ENCODE data around the gene PARL. TPM values are rescaled to one million over a fixed set of nuclear protein-coding genes. Genes with fewer than 3 reads are reported as not detected.

Gene PARL
- total and polyA plus RNA-seq, 9 of the 15 experiments (the other 6 are each of a cell fraction or from before 2014, with no cell fraction given), result 39.5 to 82.4 (median 57.4) TPM

DNA sequence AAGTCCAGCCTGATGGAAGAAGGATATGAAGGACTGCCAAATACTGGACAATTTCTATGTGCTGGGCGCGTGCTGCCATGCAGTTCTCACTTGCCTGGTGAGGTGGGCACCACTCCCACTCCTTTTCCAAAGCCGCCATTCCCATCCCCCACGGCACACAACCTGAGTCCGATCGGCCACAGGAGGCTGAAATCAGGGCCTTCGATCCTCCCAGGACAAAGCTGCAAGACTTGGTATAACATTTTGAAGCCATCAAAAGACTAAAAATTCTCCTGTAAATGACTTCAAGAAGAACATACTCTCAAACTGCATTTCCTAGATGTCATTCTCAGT lies 56.2 kb downstream of the PARL start:
- FAIRE-seq (no peak), DNase-seq (ENCODE audit: extremely low read depth in 1 of 4, low spot score in 3 of 4) (no peak), ATAC-seq (no peak)
- no peaks in the 10 kb centered on the region for H3K79me2 ChIP-seq (ENCODE audit: control insufficient read depth, insufficient read depth, low read length)
- peaks cover 43% of the 10 kb centered on the region; the same call in 2 of the 3 replicates for H3K36me3 ChIP-seq (ENCODE audit: control insufficient read depth, insufficient read depth, low read length)
- WGBS (ENCODE audit: insufficient coverage, low coverage, missing lambda C conversion rate), result 97% methylated on average over 7 of the region's 7 CpGs
- H3K4me2 ChIP-seq (ENCODE audit: insufficient read depth, low read length), result no peak overlapping the region
- H4K20me1 ChIP-seq (replicated peaks; ENCODE audit: control insufficient read depth, insufficient read depth, low read length), result no peaks in the 10 kb centered on the region
- no peaks in the 10 kb centered on the region for H3K9me3 ChIP-seq (replicated peaks; ENCODE audit: control insufficient read depth, insufficient read depth, low read depth, low read length)
- intact Hi-C loops (cut with micrococcal nuclease) (no loop called here), in situ Hi-C loops (cut with MboI) (no loop called here)
- H3K27ac ChIP-seq (ENCODE audit: extremely low read depth, low read depth, low read length), result no peak overlapping the region
- POLR2A ChIA-PET, result no interaction called here
- CTCF ChIA-PET (ENCODE audit: low intra/inter-chr PET ratio), result no interaction called here
- TF ChIP-seq ZNF785 (CRISPR knock-in tag; IDR thresholded peaks at IDR 0.05), result no peak
- no peak for TF ChIP-seq XRCC3 (IDR thresholded peaks at IDR 0.05)
- TF ChIP-seq ESRRB (CRISPR knock-in tag; IDR thresholded peaks at IDR 0.05; ENCODE audit: borderline replicate concordance), result no peak
- TF ChIP-seq ETS2 (tag; IDR thresholded peaks at IDR 0.05; ENCODE audit: borderline replicate concordance, poor library complexity, severe bottlenecking), result no peak
- TF ChIP-seq ZNF507 (tag; conservative IDR thresholded peaks at IDR 0.05), result no peak
- TF ChIP-seq SMAD3 (CRISPR knock-in tag; conservative IDR thresholded peaks at IDR 0.05), result no peak
- TF ChIP-seq KAT7 (CRISPR knock-in tag; IDR thresholded peaks at IDR 0.05; ENCODE audit: borderline replicate concordance), result no peak
- no peaks in the 10 kb centered on the region for H3K4me1 ChIP-seq (replicated peaks in 1 of 2; ENCODE audit: control insufficient read depth in 2 of 2, insufficient read depth in 2 of 2, low read length in 2 of 2)
- H3K9me1 ChIP-seq (ENCODE audit: control insufficient read depth, insufficient read depth, low read length), result no peaks in the 10 kb centered on the region
- H3K4me3 ChIP-seq, result no peak overlapping the region
- H2AFZ ChIP-seq (ENCODE audit: low read depth, low read length), result no peak overlapping the region
- H3K27me3 ChIP-seq (ENCODE audit: control insufficient read depth in 2 of 2, insufficient read depth in 2 of 2, low read length in 2 of 2), result no peaks in the 10 kb centered on the region
- H3K9ac ChIP-seq (ENCODE audit: insufficient read depth in 1 of 2, low read depth in 2 of 2, low read length in 2 of 2), result peak overlapping the region in 1 of 2 experiments; percentile 32; a peak in 1 of 4 replicates
- no TSS peak for BruUV-seq (replicated peaks)
